Measurements from ENCODE around the gene CELF3. TPM values are rescaled to one million over a fixed set of nuclear protein-coding genes. Genes with fewer than 3 reads are reported as not detected.

CELF3 gene
- total and polyA plus RNA-seq, 2 of the 4 experiments (the other 2 are of a cell fraction) = not detected

DNA sequence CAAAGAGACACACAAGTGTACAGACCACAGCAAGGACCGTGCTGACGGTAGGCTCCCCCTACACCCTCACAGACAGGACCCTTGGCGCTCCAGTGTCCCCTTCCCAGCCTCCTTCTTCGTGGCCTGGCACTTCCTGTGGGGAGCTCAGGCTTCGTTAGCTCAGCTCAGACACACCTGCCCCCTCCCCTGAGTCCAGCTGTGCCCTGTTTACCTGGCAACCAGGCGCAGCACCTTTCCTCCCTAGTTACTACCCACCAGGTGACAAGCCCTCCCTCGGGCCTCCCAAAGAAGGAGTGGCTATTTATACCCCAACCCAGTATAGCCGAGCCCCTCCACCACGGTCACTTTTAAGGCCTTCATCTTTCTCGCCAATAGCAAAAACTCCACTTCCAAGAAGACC, 4.7 kb downstream of the CELF3 start:
- no peak overlapping the region for H2AK5ac ChIP-seq (ENCODE audit: low read depth, low read length)
- DNase-seq (no peak), ATAC-seq (ENCODE audit: low read depth) (no peak)
- H3K4ac ChIP-seq (ENCODE audit: low read depth, low read length) = no peak overlapping the region
- H3K4me2 ChIP-seq (ENCODE audit: low read depth, low read length) = no peak overlapping the region
- H3K79me1 ChIP-seq (ENCODE audit: low read depth in 1 of 2, low read length in 2 of 2) = no peaks in the 10 kb centered on the region
- no peak overlapping the region for H2BK5ac ChIP-seq (ENCODE audit: low read depth, low read length, poor library complexity, severe bottlenecking)
- ChIA-PET POLR2A (ENCODE audit: unreplicated experiment) (no interaction called here), CTCF (interaction anchor here (0.6 kb wide), 1 partner anchor 296 kb away, joined by 4 read pairs; no protein-coding TSS in a partner anchor)
- dilution Hi-C loops (cut with HindIII; ENCODE audit: low sequenced_read_pairs, unreplicated experiment) (no loop called here), in situ Hi-C loops (cut with MboI; ENCODE audit: low sequenced_read_pairs) (no loop called here), intact Hi-C loops (cut with micrococcal nuclease) (no loop called here)
- H3K4me1 ChIP-seq (ENCODE audit: control insufficient read depth, insufficient read depth, low read length) = no peaks in the 10 kb centered on the region
- H4K5ac ChIP-seq (ENCODE audit: low read depth, low read length) = no peak overlapping the region
- H2BK15ac ChIP-seq (ENCODE audit: low read depth, low read length) = no peak overlapping the region
- no TSS peak for BruUV-seq (replicated peaks)
- H4K20me1 ChIP-seq (ENCODE audit: insufficient read depth, low read length) = no peaks in the 10 kb centered on the region; the same call in 1 of the 2 replicates
- H3K27ac ChIP-seq (ENCODE audit: insufficient read depth, low read length) = no peak overlapping the region
- H2BK120ac ChIP-seq (ENCODE audit: low read depth, low read length) = no peak overlapping the region
- H3K23ac ChIP-seq (ENCODE audit: low read depth, low read length) = no peak overlapping the region
- no peaks in the 10 kb centered on the region for H3K9me1 ChIP-seq (ENCODE audit: insufficient read depth, low read length)
- H3K14ac ChIP-seq (replicated peaks; ENCODE audit: low read depth, low read length) = no peak overlapping the region
- H3K36me3 ChIP-seq (ENCODE audit: control insufficient read depth, insufficient read depth, low read length) = no peaks in the 10 kb centered on the region
- H2AK9ac ChIP-seq (replicated peaks; ENCODE audit: low read depth, low read length, poor library complexity) = no peak overlapping the region
- TF ChIP-seq, protein P1, sequence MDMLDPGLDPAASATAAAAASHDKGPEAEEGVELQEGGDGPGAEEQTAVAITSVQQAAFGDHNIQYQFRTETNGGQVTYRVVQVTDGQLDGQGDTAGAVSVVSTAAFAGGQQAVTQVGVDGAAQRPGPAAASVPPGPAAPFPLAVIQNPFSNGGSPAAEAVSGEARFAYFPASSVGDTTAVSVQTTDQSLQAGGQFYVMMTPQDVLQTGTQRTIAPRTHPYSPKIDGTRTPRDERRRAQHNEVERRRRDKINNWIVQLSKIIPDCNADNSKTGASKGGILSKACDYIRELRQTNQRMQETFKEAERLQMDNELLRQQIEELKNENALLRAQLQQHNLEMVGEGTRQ (IDR thresholded peaks at IDR 0.05; ENCODE audit: low read depth, low read length) = no peak
- TF ChIP-seq BHLHE40 (IDR thresholded peaks at IDR 0.05; ENCODE audit: low read depth, low read length) = no peak
- TF ChIP-seq MAFK (IDR thresholded peaks at IDR 0.05; ENCODE audit: low read depth, low read length) = no peak
- H3K18ac ChIP-seq (ENCODE audit: low read depth, low read length) = no peak overlapping the region
- H3K9me3 ChIP-seq (ENCODE audit: control insufficient read depth, insufficient read depth, low read length) = no peaks in the 10 kb centered on the region
- no peak overlapping the region for H4K91ac ChIP-seq (ENCODE audit: insufficient read depth, low read depth, low read length)
- H3K56ac ChIP-seq (ENCODE audit: extremely low read depth, insufficient read depth, low read length) = no peak overlapping the region
- H2AFZ ChIP-seq (replicated peaks; ENCODE audit: low read length, poor library complexity) = no peak overlapping the region
- no peak overlapping the region for H2BK20ac ChIP-seq (ENCODE audit: low read depth, low read length)
- 32% methylated on average over 6 of the region's 10 CpGs; no CpG with 5 or more reads in 1 of the 2 experiments for WGBS, 2 experiments (ENCODE audit: extremely low coverage in 2 of 2, insufficient read length in 1 of 2)
- no peak overlapping the region for H3K9ac ChIP-seq (ENCODE audit: low read depth, low read length)
- no peak overlapping the region for H3K4me3 ChIP-seq (ENCODE audit: insufficient read depth, low read depth, low read length)
- peaks cover 62% of the 10 kb centered on the region for H3K27me3 ChIP-seq (ENCODE audit: control insufficient read depth, insufficient read depth, low read length)
- no peak overlapping the region for H4K8ac ChIP-seq (ENCODE audit: low read depth in 2 of 2, low read length in 2 of 2)
